GM18499 (cell line): Measurements from ENCODE around the gene CDC42EP5.

ENCODE experiments used
- ATAC-seq: cut with Tn5 transposase; IDR thresholded peaks from one replicate; pipeline ENCODE4 v1.9.1; 2021; ENCODE audit warnings: moderate number of reproducible peaks; ENCODE audit not compliant: insufficient read depth, unreplicated experiment

Gene CDC42EP5

GRCh38 chr19:54429545-54430227 lies 43.4 kb downstream of the CDC42EP5 start:
- no peak for ATAC-seq

GRCh38 chr19:54429176-54429495 lies 44.0 kb downstream of the CDC42EP5 start:
- no peak for ATAC-seq

- no peak for ATAC-seq
Measured at GRCh38 chr19:54428323-54429175, 44.5 kb downstream of the CDC42EP5 start.

GRCh38 chr19:54427586-54427985 lies 45.5 kb downstream of the CDC42EP5 start:
- ATAC-seq = no peak

- ATAC-seq = no peak
Measured at GRCh38 chr19:54426291-54426931, 46.7 kb downstream of the CDC42EP5 start.

- no peak for ATAC-seq
Measured at GRCh38 chr19:54425382-54425723, 47.7 kb downstream of the CDC42EP5 start.

- no peak for ATAC-seq
Measured at GRCh38 chr19:54424660-54425381, 48.3 kb downstream of the CDC42EP5 start.

GRCh38 chr19:54424201-54424600 lies 48.9 kb downstream of the CDC42EP5 start:
- no peak for ATAC-seq

- no peak for ATAC-seq
Measured at GRCh38 chr19:54422136-54422535, 51.0 kb downstream of the CDC42EP5 start.

- no peak for ATAC-seq
Measured at GRCh38 chr19:54421521-54421920, 51.6 kb downstream of the CDC42EP5 start.

GRCh38 chr19:54421169-54421516 lies 52.0 kb downstream of the CDC42EP5 start:
- no peak for ATAC-seq

GRCh38 chr19:54420383-54421168 lies 52.5 kb downstream of the CDC42EP5 start:
- ATAC-seq = no peak

GRCh38 chr19:54420068-54420382 lies 53.1 kb downstream of the CDC42EP5 start:
- ATAC-seq = no peak

- no peak for ATAC-seq
Measured at GRCh38 chr19:54418930-54419800, 53.9 kb downstream of the CDC42EP5 start.

- no peak for ATAC-seq
Measured at GRCh38 chr19:54418030-54418929, 54.8 kb downstream of the CDC42EP5 start.

- no peak for ATAC-seq
Measured at GRCh38 chr19:54416695-54417491, 56.2 kb downstream of the CDC42EP5 start.

GRCh38 chr19:54415901-54416673 lies 57.0 kb downstream of the CDC42EP5 start:
- ATAC-seq = no peak
